Parathyroid adenoma (tissue), 2 donors: ENCODE results near the gene SYT13.

Source experiments
- H2AFZ ChIP-seq: fragments of 300-600 bp; sonication (generic); one replicate; pipeline ENCODE4 v1.7.0; 2017; ENCODE audit warnings: antibody characterized with exemption, mild to moderate bottlenecking
- H3K27ac ChIP-seq: fragments of 300-600 bp; sonication (generic); one replicate; pipeline ENCODE4 v1.7.0; 2017
- H3K27me3 ChIP-seq: fragments of 300-600 bp; sonication (generic); one replicate; pipeline ENCODE4 v1.7.0; 2017; ENCODE audit warnings: low read length; ENCODE audit not compliant: control insufficient read depth, insufficient read depth
- H3K36me3 ChIP-seq: fragments of 300-600 bp; sonication (generic); one replicate; pipeline ENCODE4 v1.7.0; 2017; ENCODE audit warnings: low read length; ENCODE audit not compliant: control insufficient read depth, insufficient read depth
- H3K4me1 ChIP-seq: fragments of 300-600 bp; sonication (generic); one replicate; pipeline ENCODE4 v1.7.0; 2017; ENCODE audit warnings: control low read depth
- H3K4me2 ChIP-seq: fragments of 300-600 bp; sonication (generic); one replicate; pipeline ENCODE4 v1.7.0; 2017; ENCODE audit warnings: low read length
- H3K4me3 ChIP-seq: fragments of 300-600 bp; sonication (generic); one replicate; pipeline ENCODE4 v1.7.0; 2017; ENCODE audit warnings: low read depth, low read length
- H3K79me2 ChIP-seq: fragments of 300-600 bp; sonication (generic); one replicate; pipeline ENCODE4 v1.7.0; 2017; ENCODE audit warnings: control low read depth
- H3K9ac ChIP-seq: fragments of 300-600 bp; sonication (generic); one replicate; pipeline ENCODE4 v1.7.0; 2017; ENCODE audit warnings: mild to moderate bottlenecking
- H3K9me3 ChIP-seq: fragments of 300-600 bp; sonication (generic); one replicate; pipeline ENCODE4 v1.7.0; 2017; ENCODE audit warnings: low read length; ENCODE audit not compliant: control insufficient read depth
- CTCF ChIP-seq: fragments of 300-600 bp; sonication (generic); IDR thresholded peaks from one replicate; pipeline ENCODE4 v1.7.0; 2017; ENCODE audit warnings: antibody characterized with exemption, mild to moderate bottlenecking
- donor health status: primary hyperparathyroidism.

Gene SYT13

DNA sequence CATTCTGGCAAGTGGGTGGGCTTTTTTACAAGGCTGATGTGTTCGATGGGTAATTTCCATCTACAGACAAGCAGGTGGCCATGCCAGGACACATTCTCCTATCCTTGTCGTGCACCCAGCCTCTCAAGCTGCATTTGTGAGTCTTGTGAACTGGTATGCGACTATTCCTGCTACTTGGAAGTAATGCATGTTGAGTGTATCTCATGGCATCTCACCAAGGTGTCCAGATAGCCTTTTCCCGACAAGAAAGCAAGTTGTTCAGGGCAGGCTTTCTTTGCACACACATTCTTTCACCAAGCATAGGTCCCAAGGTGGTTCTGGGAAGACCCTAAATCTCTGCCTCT, 18.8 kb upstream of the SYT13 start:
- H2AFZ ChIP-seq: no peak overlapping the region
- no peaks in the 10 kb centered on the region for H3K4me1 ChIP-seq
- no peaks in the 10 kb centered on the region for H3K79me2 ChIP-seq
- no peak overlapping the region for H3K4me3 ChIP-seq
- no peak overlapping the region for H3K27ac ChIP-seq
- no peak overlapping the region for H3K9ac ChIP-seq
- no peaks in the 10 kb centered on the region for H3K9me3 ChIP-seq
- H3K36me3 ChIP-seq: no peaks in the 10 kb centered on the region
- H3K27me3 ChIP-seq: no peaks in the 10 kb centered on the region
- TF ChIP-seq CTCF: no peak
- no peak overlapping the region for H3K4me2 ChIP-seq

GRCh38 chr11:45304111-45304991, 18.2 kb upstream of the SYT13 start:
- no peak overlapping the region for H3K9ac ChIP-seq
- no peaks in the 10 kb centered on the region for H3K9me3 ChIP-seq
- H3K79me2 ChIP-seq: no peaks in the 10 kb centered on the region
- H3K4me2 ChIP-seq: no peak overlapping the region
- no peak overlapping the region for H3K4me3 ChIP-seq
- H3K27me3 ChIP-seq: no peaks in the 10 kb centered on the region
- TF ChIP-seq CTCF: no peak
- no peaks in the 10 kb centered on the region for H3K36me3 ChIP-seq
- H3K4me1 ChIP-seq: no peaks in the 10 kb centered on the region
- H2AFZ ChIP-seq: no peak overlapping the region
- H3K27ac ChIP-seq: no peak overlapping the region

DNA sequence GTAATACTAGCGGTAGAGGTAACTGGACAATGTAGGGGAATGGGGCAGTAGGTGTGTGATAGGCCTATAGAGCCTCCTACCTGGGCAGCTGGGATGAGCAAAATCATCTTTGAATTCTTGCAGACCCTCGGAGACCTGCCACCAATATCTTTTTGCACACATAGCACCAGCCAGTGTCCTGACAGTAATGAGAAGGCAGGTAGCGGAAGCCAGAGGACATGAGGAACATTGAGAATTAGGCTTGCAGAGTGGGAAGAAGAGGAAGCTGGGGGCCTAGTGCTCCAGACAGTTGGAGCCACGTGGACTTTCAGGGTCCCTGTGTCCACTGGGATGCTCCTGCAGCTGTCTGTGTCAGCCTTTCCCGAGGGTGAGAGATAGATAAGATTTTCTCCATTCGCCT, 17.2 kb upstream of the SYT13 start:
- no peak overlapping the region for H3K27ac ChIP-seq
- H3K4me1 ChIP-seq: no peaks in the 10 kb centered on the region
- no peaks in the 10 kb centered on the region for H3K79me2 ChIP-seq
- H3K27me3 ChIP-seq: no peaks in the 10 kb centered on the region
- no peaks in the 10 kb centered on the region for H3K9me3 ChIP-seq
- H2AFZ ChIP-seq: no peak overlapping the region
- H3K36me3 ChIP-seq: no peaks in the 10 kb centered on the region
- no peak overlapping the region for H3K4me3 ChIP-seq
- H3K9ac ChIP-seq: no peak overlapping the region
- no peak overlapping the region for H3K4me2 ChIP-seq
- no peak for TF ChIP-seq CTCF

DNA sequence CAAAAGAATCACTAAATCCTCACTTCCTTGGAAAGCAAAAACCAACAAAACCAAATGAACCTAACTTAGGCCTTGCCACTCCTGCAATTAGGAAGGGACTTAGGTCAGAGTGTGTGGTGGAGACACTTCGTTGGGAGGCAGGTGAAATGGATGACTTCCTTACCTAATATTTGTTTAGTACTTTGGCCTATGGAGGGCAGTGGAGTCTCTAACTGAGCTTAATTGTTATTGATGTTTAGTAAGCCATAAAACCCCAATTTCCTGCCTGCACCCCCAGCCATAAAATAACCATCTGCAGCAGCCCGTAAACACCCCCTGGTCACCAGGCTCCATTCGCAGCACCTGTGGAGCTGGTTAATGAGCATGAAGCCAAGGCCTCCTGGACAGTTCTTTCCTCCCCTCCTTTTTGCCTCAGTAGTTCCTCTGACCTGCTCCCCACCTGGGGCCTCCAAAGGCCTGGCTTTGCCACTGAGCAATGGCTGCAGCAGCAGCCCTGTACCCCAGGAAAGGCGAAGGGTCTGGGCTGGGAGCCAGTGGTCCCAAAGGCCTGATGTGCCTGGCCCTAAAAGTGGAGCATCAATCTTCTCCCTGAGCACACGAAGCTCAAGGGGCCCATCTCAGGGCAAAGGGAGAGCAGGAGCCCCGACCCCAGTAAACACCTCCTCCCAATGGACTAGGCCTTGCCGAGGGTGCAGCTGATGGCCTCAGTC, 15.6 kb upstream of the SYT13 start:
- no peak overlapping the region for H3K4me2 ChIP-seq
- H3K79me2 ChIP-seq: no peaks in the 10 kb centered on the region
- no peak for TF ChIP-seq CTCF
- H3K4me1 ChIP-seq: no peaks in the 10 kb centered on the region
- H3K9me3 ChIP-seq: no peaks in the 10 kb centered on the region
- H3K9ac ChIP-seq: no peak overlapping the region
- no peaks in the 10 kb centered on the region for H3K36me3 ChIP-seq
- no peak overlapping the region for H3K4me3 ChIP-seq
- H3K27ac ChIP-seq: no peak overlapping the region
- H3K27me3 ChIP-seq: no peaks in the 10 kb centered on the region
- no peak overlapping the region for H2AFZ ChIP-seq
